ENCODE measurements around the gene LLGL2.

LLGL2 gene

DNA sequence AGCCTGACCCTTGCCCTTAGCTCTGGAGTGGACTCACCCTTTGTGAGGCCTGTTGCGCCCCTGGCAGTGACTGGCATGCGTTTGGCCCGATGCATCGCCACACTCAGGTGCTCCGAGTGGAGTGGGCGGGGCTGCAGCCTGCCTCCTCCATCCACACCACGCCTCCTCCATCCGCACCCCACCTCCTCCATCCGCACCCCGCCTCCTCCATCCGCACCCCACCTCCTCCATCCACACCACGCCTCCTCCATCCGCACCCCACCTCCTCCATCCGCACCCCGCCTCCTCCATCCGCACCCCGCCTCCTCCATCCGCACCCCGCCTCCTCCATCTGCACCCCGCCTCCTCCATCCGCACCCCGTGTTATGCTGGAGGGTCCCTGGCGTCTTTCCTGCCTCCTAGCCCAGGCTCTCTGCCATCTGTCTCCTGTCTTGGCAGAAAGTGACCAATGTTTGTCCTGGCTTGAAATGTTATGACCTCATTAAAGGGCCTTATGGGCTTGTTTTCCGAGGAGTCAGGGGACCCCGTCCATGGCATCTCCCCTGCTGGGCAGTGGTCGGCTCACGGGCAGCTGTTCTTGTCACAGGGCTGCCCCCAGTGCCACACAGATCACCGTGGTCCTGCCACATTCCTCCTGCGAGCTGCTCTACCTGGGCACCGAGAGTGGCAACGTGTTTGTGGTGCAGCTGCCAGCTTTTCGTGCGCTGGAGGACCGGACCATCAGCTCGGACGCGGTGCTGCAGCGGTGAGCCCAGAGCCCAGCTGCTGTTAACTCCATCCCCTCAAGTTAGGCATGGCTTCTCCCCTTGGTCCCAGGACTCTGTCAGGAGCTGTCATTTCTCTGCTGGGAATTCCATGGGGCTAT lies 33.4 kb downstream of the LLGL2 start:
- no peaks in the 10 kb centered on the region for H3K9me3 Mint-ChIP-seq

GRCh38 chr17:75559958-75560533 lies 34.5 kb downstream of the LLGL2 start:
- no peak for DNase-seq
- no peaks in the 10 kb centered on the region for H3K9me3 Mint-ChIP-seq
- no peak overlapping the region for H3K4me3 Mint-ChIP-seq
- H3K4me1 Mint-ChIP-seq = no peaks in the 10 kb centered on the region
- no peak for ATAC-seq
- no peaks in the 10 kb centered on the region for H3K27me3 Mint-ChIP-seq
- peak overlapping the region in 1 of 2 donors; percentile 44 for H3K27ac Mint-ChIP-seq

More for the DNA sequence above, 33.4 kb downstream of the LLGL2 start:
- DNase-seq (no peak), ATAC-seq (no peak)
- no peaks in the 10 kb centered on the region for H3K27me3 Mint-ChIP-seq
- H3K4me3 Mint-ChIP-seq = no peak overlapping the region
- peak overlapping the region in 1 of 2 donors; percentile 63 for H3K27ac Mint-ChIP-seq
- no peaks in the 10 kb centered on the region for H3K4me1 Mint-ChIP-seq

DNA sequence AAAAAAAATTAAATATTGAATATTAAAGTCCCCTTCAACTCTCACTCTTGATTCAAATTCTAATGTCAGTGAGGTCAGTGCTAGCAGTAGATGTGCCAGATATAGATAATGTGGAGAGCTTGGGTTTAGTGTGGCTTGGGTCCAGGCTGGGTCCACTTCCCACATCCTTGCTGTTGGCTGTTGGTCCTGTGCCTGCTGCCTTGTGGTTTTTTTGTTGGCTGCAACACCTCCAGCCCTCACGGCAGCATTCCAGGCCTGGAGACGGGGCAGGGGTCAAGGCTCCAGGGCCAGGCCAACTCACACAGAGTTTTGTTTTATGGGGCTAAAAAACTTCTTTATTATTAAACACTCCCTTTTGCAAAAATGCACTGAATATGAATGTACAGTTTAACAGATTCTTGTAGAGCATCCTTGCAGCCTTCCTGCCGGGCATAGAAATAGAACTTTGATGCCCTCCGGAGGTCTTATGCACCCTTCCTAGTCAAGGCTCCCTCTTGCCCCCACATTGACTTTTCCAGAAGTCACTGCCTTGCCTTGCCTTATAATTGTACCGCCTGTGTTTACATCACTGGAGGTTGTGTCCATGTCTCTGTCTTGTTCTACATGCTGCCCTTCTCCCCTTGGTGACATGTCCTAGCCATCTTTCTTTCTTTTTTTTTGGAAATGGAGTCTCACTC lies 36.6 kb downstream of the LLGL2 start:
- no peak for ATAC-seq
- no peaks in the 10 kb centered on the region for H3K9me3 Mint-ChIP-seq
- H3K4me3 Mint-ChIP-seq = no peak overlapping the region
- peak overlapping the region in 1 of 2 donors; percentile 37 for H3K27ac Mint-ChIP-seq
- no peaks in the 10 kb centered on the region for H3K27me3 Mint-ChIP-seq
- no peaks in the 10 kb centered on the region for H3K4me1 Mint-ChIP-seq
- DNase-seq = no peak

- no peak for ATAC-seq
- Mint-ChIP-seq H3K27ac (no peak overlapping the region), H3K4me3 (no peak overlapping the region), H3K4me1 (no peaks in the 10 kb centered on the region), H3K27me3 (no peaks in the 10 kb centered on the region), H3K9me3 (no peaks in the 10 kb centered on the region)
- DNase-seq = no peak
Measured at GRCh38 chr17:75563063-75563758, 37.7 kb downstream of the LLGL2 start.

- Mint-ChIP-seq H3K27me3 (no peaks in the 10 kb centered on the region), H3K9me3 (no peaks in the 10 kb centered on the region), H3K4me1 (no peaks in the 10 kb centered on the region), H3K4me3 (no peak overlapping the region), H3K27ac (no peak overlapping the region)
- no peak for ATAC-seq
- no peak for DNase-seq
Measured at GRCh38 chr17:75564195-75564594, 38.7 kb downstream of the LLGL2 start.

GRCh38 chr17:75565066-75565465 lies 39.6 kb downstream of the LLGL2 start:
- H3K9me3 Mint-ChIP-seq = no peaks in the 10 kb centered on the region
- no peak for DNase-seq

DNA sequence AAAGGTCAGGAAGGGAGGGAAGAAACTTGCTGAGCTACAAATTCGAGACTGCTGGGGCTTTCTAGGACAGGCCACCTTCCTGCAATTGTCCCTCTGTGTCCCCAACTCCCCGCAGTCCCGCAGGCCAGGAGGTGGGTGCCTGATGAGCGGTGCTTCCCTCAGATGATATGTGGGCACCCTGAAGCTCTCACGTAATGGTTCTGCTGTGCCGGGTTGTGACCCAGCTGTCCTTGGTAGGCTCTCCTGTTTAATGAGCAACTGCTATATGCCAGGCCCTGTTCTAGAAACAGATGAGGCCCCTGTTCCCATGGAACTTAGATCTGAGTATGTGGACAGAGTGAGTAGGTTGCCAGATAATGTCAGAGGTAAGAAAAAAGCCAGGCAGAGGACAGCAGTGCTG lies 40.1 kb downstream of the LLGL2 start:
- ATAC-seq (no peak), DNase-seq (no peak)
- Mint-ChIP-seq H3K4me1 (no peaks in the 10 kb centered on the region), H3K4me3 (no peak overlapping the region), H3K27ac (no peak overlapping the region), H3K9me3 (no peaks in the 10 kb centered on the region), H3K27me3 (no peaks in the 10 kb centered on the region)

More at GRCh38 chr17:75565066-75565465, 39.6 kb downstream of the LLGL2 start:
- Mint-ChIP-seq H3K4me1 (no peaks in the 10 kb centered on the region), H3K27me3 (no peaks in the 10 kb centered on the region), H3K27ac (no peak overlapping the region), H3K4me3 (no peak overlapping the region)
- ATAC-seq = no peak

DNA sequence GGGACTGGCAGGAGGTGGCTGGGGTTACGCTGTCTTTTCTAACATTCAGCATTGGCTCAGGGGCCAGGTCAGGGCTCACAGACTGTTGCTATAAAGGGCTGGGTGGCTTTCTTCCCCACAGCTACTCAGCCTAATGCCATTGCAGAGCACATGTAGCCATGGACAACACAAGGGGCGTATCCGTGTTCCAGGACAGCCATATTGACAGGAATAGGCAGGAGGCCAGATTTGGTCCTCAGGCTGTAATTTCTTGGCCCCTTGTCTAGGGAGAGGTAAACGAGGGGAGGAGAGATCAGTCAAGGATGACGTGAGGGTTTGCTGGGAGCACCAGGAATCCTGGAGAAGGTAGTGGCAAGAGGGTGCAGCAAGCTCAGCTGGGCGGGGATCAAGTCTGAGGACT lies 40.9 kb downstream of the LLGL2 start:
- peak overlapping the region; percentile 1 to 18 for H3K27ac Mint-ChIP-seq
- H3K9me3 Mint-ChIP-seq = no peaks in the 10 kb centered on the region
- peaks cover 5% of the 10 kb centered on the region for H3K4me1 Mint-ChIP-seq
- no peaks in the 10 kb centered on the region for H3K27me3 Mint-ChIP-seq
- DNase-seq = no peak
- no peak for ATAC-seq
- H3K4me3 Mint-ChIP-seq = no peak overlapping the region

DNA sequence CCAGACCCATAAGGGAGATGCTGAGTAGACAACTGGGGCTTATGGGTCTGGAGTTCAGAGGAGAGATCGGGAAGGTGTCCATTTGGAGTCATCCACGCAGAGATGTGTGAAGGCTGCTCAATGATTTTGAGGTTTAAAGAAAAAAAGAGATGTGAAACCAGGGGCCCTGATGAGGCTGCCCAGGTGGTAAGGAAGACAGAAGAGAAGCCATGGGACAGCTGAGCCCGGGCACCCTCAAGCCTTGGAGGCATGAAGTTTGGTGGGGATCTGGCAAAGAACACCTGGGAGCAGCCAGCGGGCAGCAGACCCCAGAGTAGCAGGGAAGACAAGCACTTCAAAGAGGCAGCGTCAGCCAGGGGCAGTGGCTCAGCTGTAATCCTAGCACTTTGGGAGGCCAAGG lies 41.3 kb downstream of the LLGL2 start:
- DNase-seq (no peak), ATAC-seq (no peak)
- H3K27ac Mint-ChIP-seq = no peak overlapping the region
- H3K4me1 Mint-ChIP-seq = peaks cover 7% of the 10 kb centered on the region
- no peaks in the 10 kb centered on the region for H3K27me3 Mint-ChIP-seq
- no peaks in the 10 kb centered on the region for H3K9me3 Mint-ChIP-seq
- H3K4me3 Mint-ChIP-seq = no peak overlapping the region

DNA sequence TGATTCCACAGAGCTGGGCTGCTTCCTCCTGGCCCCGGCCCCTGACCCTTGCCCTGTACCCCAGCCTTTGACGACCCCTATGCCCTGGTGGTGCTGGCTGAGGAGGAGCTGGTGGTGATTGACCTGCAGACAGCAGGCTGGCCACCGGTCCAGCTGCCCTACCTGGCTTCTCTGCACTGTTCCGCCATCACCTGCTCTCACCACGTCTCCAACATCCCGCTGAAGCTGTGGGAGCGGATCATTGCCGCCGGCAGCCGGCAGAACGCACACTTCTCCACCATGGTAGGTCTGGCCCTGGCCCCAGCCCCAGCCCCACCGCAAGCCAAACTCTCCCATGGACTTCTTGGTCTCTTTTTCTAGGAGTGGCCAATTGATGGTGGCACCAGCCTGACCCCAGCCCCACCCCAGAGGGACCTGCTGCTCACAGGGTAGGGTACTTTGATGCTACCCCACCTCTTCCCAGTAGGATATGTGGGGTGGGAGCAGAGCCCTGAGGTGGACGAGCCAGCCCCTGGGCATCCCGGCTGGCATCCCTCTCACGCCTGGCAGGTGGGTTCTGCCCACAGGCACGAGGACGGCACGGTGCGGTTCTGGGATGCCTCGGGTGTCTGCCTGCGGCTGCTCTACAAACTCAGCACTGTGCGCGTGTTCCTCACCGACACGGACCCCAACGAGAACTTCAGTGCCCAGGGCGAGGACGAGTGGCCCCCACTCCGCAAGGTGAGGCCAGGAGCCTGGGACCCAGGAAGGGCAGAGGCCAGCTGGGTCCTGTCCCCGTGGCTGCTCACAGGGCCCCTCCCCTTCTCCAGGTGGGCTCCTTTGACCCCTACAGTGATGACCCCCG lies 43.1 kb downstream of the LLGL2 start:
- DNase-seq (no peak), ATAC-seq (no peak)
- Mint-ChIP-seq H3K27me3 (no peaks in the 10 kb centered on the region), H3K4me3 (no peak overlapping the region), H3K27ac (no peak overlapping the region), H3K9me3 (no peaks in the 10 kb centered on the region), H3K4me1 (peaks cover 7% of the 10 kb centered on the region)

DNA sequence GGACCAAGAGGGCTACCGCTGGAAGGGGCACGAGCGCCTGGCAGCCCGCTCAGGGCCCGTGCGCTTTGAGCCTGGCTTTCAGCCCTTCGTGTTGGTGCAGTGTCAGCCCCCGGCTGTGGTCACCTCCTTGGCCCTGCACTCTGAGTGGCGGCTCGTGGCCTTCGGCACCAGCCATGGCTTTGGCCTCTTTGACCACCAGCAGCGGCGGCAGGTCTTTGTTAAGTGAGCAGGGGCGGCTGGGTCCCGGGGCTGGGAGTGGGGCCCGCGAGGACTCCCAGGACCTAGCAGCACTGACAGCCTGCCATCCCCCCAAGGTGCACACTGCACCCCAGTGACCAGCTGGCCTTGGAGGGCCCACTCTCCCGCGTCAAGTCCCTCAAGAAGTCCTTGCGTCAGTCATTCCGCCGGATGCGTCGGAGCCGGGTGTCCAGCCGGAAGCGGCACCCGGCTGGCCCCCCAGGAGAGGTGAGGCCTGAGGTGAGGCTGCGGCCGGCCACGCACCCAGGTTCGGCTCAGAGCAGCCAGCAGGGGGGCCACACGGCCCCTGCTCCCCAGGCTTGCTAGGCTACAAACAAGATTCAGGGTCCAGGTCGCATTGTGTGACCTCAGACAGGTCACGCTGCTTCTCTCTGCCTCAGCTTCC lies 44.7 kb downstream of the LLGL2 start:
- ATAC-seq = no peak
- Mint-ChIP-seq H3K9me3 (no peaks in the 10 kb centered on the region), H3K27me3 (no peaks in the 10 kb centered on the region), H3K4me1 (peaks cover 7% of the 10 kb centered on the region), H3K4me3 (no peak overlapping the region), H3K27ac (no peak overlapping the region)
- DNase-seq = no peak

DNA sequence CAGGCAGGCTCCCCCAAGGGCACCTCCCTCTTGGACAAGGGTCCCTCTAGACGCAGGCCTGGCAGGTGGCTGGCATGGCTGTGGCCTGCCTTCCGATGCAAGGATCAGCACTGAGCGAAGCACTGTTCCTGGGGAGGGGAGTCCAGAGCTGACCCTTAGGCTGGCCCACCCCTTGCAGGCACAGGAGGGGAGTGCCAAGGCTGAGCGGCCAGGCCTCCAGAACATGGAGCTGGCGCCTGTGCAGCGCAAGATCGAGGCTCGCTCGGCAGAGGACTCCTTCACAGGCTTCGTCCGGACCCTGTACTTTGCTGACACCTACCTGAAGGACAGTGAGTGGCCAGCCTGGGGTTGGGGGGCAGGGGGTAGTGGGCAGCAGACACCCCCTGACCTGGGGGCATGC lies 45.3 kb downstream of the LLGL2 start:
- H3K27ac Mint-ChIP-seq = no peak overlapping the region
- H3K4me1 Mint-ChIP-seq = peaks cover 7% of the 10 kb centered on the region
- ATAC-seq (no peak), DNase-seq (no peak)
- no peak overlapping the region for H3K4me3 Mint-ChIP-seq
- no peaks in the 10 kb centered on the region for H3K9me3 Mint-ChIP-seq
- H3K27me3 Mint-ChIP-seq = no peaks in the 10 kb centered on the region

DNA sequence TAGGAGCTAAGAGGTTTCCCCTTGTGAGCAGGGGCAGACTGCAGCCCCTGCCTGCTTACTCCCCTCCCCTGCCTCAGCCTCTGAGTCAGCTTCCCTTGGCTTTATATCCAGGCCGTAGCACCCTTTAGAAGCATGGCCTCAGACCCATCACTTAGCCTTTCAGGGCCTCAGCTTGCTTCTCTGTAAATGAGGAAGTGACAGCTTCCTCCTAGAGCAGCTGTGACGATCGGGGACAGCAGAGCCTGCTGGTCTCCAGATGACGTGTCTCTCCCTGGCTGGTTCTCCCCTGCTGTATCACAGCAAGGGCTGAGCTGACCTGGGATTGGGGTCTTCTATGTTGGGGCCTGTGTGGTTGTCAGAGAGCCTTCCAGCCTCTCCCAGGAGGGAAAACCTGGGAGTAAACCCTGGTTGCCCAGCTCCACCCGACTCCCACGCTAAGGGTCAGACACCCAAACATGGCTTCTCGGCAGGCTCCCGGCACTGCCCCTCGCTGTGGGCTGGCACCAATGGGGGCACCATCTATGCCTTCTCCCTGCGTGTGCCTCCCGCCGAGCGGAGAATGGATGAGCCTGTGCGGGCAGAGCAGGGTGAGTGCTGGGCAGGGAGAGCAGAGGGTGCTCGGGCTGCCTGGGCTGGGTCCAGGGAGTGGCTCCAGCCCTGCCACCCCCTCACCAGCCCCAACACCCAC lies 45.8 kb downstream of the LLGL2 start:
- H3K4me3 Mint-ChIP-seq = no peak overlapping the region
- ATAC-seq = peak; percentile 53
- no peak for DNase-seq
- no peaks in the 10 kb centered on the region for H3K9me3 Mint-ChIP-seq
- H3K27me3 Mint-ChIP-seq = no peaks in the 10 kb centered on the region
- peak overlapping the region in 1 of 2 donors; percentile 46 for H3K27ac Mint-ChIP-seq
- peaks cover 7% of the 10 kb centered on the region for H3K4me1 Mint-ChIP-seq

- Mint-ChIP-seq H3K27ac (no peak overlapping the region), H3K27me3 (no peaks in the 10 kb centered on the region), H3K4me1 (peaks cover 7% of the 10 kb centered on the region), H3K4me3 (no peak overlapping the region), H3K9me3 (no peaks in the 10 kb centered on the region)
- DNase-seq (no peak), ATAC-seq (no peak)
Measured at GRCh38 chr17:75571885-75572215, 46.4 kb downstream of the LLGL2 start.
